T-helper 17 cell (primary cell): Measurements from ENCODE around the gene SIX1. TPM values are rescaled to one million over a fixed set of nuclear protein-coding genes. Genes with fewer than 3 reads are reported as not detected.

Source experiments
- ATAC-seq: fragments of 150-1000 bp; cut with Tn5 transposase; 2 replicates; pipeline ENCODE4 v1.10.0; 2021; ENCODE audit warnings: mild to moderate bottlenecking, moderate library complexity
- DNase-seq, 3 donors: peaks; one replicate each; pipeline versions ENCODE4 v3.0.0 to v3.0.0-alpha.2; 2020 to 2021
- H3K9me3 ChIP-seq: one replicate; pipeline ENCODE4 v1.7.0; 2013; ENCODE audit warnings: low read length, mild to moderate bottlenecking; ENCODE audit not compliant: control insufficient read depth, poor library complexity, severe bottlenecking
- H3K27ac Mint-ChIP-seq: one replicate; pipeline ENCODE4 v1.8.0; 2022; ENCODE audit warnings: mild to moderate bottlenecking, moderate library complexity, mixed read lengths
- H3K27me3 Mint-ChIP-seq: one replicate; pipeline ENCODE4 v1.8.0; 2022; ENCODE audit warnings: mixed read lengths
- H3K36me3 Mint-ChIP-seq: one replicate; pipeline ENCODE4 v1.8.0; 2022; ENCODE audit warnings: low read depth, mixed read lengths
- H3K4me1 Mint-ChIP-seq: one replicate; pipeline ENCODE4 v1.8.0; 2022; ENCODE audit warnings: mild to moderate bottlenecking, mixed read lengths
- H3K4me3 Mint-ChIP-seq: one replicate; pipeline ENCODE4 v1.8.0; 2022; ENCODE audit warnings: mild to moderate bottlenecking, moderate library complexity, mixed read lengths
- total RNA-seq, 4 donors: library from RNA in 2 of 4; stranded (reverse) in 2 of 4; gene quantifications; one replicate each; pipeline ENCODE4 v1.2.3 and lab custom pipeline; 2022 to 2026

Gene SIX1
- total RNA-seq, 2 donors from 2014 or later, result not detected

GRCh38 chr14:60661721-60662120 is 12.4 kb upstream of the SIX1 start:
- no peak for ATAC-seq
- DNase-seq, result no peak
- Mint-ChIP-seq H3K36me3 (peaks cover 3% of the 10 kb centered on the region), H3K27me3 (peaks cover 68% of the 10 kb centered on the region), H3K4me1 (peaks cover 10% of the 10 kb centered on the region), H3K27ac (no peak overlapping the region), H3K4me3 (no peak overlapping the region)
- no peaks in the 10 kb centered on the region for H3K9me3 ChIP-seq

DNA sequence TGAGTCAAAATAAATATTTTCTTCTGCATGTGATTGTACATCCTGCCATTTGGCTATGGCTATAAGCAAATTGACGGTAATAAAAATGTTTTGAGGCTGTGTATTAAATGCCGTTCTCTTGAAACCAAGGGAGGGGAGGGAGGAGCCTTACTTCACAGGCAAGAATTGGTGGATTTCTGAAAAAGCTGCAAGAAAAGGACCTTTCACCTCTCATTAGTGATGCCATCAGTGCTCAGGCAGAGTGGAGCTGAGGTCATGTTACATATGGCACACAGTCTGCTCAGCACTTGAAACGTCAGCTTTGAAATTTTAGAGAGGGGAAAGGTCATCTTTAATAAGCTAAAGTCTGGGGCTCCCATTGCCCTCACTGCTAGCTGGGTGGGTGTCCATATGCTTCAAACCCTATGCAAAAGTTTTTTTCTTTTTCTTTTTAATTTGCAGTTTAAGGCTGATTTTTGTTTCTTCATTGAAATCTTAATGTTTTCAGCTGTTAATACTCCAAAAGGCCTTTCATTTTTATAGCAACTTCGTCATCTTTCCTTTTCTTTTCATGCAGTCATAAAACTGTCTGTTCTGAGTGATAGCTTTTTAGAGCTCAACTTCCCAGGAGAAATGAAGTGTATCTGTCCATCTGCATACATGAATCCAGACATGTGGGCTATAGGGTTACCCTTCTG is 9.8 kb upstream of the SIX1 start:
- DNase-seq, result no peak
- Mint-ChIP-seq H3K27me3 (peaks cover 83% of the 10 kb centered on the region), H3K27ac (no peak overlapping the region), H3K4me1 (peaks cover 24% of the 10 kb centered on the region), H3K36me3 (peaks cover 11% of the 10 kb centered on the region), H3K4me3 (peak overlapping the region; percentile 83)
- H3K9me3 ChIP-seq, result no peaks in the 10 kb centered on the region
- no peak for ATAC-seq

- H3K27ac Mint-ChIP-seq, result no peak overlapping the region
- H3K36me3 Mint-ChIP-seq, result peaks cover 11% of the 10 kb centered on the region
- DNase-seq (no peak), ATAC-seq (no peak)
- H3K4me3 Mint-ChIP-seq, result peak overlapping the region; percentile 83
- H3K4me1 Mint-ChIP-seq, result peaks cover 30% of the 10 kb centered on the region
- H3K9me3 ChIP-seq, result no peaks in the 10 kb centered on the region
- peaks cover 83% of the 10 kb centered on the region for H3K27me3 Mint-ChIP-seq
These were observed 9.0 kb upstream of the SIX1 start for GRCh38 chr14:60658211-60658690.

DNA sequence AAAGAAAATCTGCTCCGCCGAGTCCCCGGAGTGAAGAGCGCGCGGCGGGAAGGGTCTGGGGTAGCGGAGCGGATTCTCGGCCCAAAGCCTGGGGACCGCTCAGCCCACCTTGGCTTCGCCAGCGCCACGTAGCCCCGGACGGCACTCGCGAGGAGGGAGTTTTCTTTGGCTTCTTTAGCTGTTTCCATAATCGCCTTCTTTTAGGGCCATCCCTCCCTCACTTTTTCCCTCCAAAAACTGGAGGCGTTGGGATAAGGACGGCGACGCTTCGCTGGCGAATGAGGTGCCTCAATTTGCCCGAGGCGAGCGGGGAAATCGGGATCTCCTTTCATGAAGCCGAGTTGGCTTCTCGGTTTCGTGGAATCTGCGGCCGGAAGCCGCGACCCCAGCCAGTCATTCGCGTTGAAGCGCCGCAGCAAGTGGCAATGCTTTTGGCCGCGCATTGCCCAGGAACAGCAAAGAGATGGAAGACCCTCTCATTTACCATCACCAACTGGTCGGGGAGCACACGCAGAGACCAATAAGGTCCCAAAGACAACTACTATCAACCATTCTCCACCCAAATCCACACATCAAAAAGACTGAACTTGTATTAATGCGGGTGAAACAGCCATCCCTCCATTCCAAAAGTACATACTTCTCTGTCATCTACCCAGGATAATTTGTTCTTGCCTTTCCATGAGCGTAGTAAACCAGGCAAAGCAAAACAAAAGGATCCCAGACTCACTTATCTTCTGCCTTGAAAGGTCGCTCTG is 8.4 kb upstream of the SIX1 start:
- H3K4me1 Mint-ChIP-seq, result peaks cover 32% of the 10 kb centered on the region

DNA sequence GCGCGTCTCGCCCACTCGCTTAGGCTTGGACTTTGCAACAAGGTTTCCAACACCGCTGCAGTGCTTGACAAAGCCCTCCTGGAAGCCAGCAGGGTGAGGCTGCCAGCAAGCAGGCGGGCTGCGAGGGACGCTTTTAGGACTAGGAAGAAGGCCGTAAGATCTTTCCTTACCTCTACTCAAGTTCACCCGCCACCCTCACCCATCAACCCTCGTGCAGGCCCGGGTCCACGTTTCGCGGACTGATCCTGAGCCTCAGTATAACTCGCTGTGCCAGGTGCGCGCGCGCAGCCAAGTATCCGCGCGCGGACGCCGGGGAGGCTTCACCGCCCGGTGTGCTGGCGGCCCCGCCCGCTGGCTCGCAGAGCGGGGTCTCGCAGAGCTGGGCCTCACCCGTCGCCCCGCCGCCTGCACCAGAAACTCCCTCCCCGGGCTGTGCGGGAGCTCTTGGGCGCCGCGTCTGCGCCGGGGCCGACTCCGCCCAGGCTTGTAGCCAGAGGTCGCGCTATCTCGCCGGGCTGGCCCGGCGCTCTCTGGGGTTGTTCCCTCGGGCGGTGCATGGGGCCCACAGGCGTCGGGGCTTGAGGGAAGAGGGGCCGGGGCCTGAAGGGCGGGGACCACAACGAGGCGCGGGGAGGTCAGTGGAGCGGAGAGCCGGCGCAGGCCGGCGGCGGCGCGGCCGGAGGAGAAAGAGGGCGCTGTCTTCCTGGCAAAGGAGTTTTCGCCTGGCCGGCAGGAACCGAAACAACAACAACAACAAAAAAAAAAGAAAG is 7.6 kb upstream of the SIX1 start:
- Mint-ChIP-seq H3K4me1 (peaks cover 37% of the 10 kb centered on the region), H3K27me3 (peaks cover 83% of the 10 kb centered on the region), H3K36me3 (peaks cover 11% of the 10 kb centered on the region), H3K4me3 (peak overlapping the region; percentile 83), H3K27ac (no peak overlapping the region)
- ATAC-seq (peak; percentile 39), DNase-seq (no peak)
- H3K9me3 ChIP-seq, result no peaks in the 10 kb centered on the region

More for the DNA sequence above, 8.4 kb upstream of the SIX1 start:
- Mint-ChIP-seq H3K27ac (no peak overlapping the region), H3K4me3 (peak overlapping the region; percentile 83), H3K27me3 (peaks cover 83% of the 10 kb centered on the region), H3K36me3 (peaks cover 11% of the 10 kb centered on the region)
- DNase-seq (no peak), ATAC-seq (no peak)
- no peaks in the 10 kb centered on the region for H3K9me3 ChIP-seq

GRCh38 chr14:60655898-60656685 is 6.8 kb upstream of the SIX1 start:
- Mint-ChIP-seq H3K27ac (no peak overlapping the region), H3K4me1 (peaks cover 42% of the 10 kb centered on the region), H3K4me3 (peak overlapping the region; percentile 83), H3K27me3 (peaks cover 83% of the 10 kb centered on the region), H3K36me3 (peaks cover 11% of the 10 kb centered on the region)
- H3K9me3 ChIP-seq, result no peaks in the 10 kb centered on the region
- ATAC-seq, result no peak
- no peak for DNase-seq

DNA sequence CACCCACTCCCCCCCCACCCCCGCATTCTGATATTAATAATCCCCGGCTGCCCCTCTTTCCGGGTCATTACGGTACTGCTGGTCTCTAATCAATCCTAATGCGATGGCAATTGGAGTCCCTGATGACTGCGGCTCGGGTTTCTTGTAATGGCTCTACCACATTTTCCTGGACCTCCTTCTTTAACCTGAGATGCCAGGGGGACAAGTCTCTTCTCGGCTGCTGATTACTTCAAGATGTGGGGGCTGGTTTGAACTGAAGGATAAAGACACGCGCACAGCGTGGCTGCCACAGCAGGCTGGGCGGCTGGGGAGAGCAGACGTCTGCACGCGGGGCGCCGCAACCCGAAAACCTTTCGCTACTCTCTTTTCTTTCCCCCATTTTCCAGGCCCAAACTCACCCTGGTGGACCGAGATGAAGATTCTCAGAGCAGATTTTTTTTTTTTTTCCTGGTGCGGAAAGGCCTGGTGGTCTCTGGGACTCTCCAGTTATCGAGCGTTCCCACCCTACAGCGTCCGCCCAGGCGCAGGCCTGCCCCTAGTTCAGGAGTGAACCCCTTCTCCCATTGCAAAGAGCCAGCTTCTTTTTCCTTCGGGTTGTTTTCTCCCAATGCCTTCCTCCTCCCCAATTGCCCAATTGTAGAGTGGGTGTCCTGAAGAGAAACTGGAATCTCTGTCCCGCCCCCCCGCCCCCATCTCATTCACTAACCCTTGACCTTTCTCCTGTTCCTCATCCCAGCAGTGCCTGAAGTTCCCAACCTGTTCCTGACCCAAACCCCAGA is 6.0 kb upstream of the SIX1 start:
- peaks cover 42% of the 10 kb centered on the region for H3K4me1 Mint-ChIP-seq
- DNase-seq (no peak), ATAC-seq (no peak)
- peak overlapping the region; percentile 83 for H3K4me3 Mint-ChIP-seq
- H3K27ac Mint-ChIP-seq, result no peak overlapping the region
- peaks cover 91% of the 10 kb centered on the region for H3K27me3 Mint-ChIP-seq
- H3K36me3 Mint-ChIP-seq, result peaks cover 11% of the 10 kb centered on the region
- H3K9me3 ChIP-seq, result no peaks in the 10 kb centered on the region

DNA sequence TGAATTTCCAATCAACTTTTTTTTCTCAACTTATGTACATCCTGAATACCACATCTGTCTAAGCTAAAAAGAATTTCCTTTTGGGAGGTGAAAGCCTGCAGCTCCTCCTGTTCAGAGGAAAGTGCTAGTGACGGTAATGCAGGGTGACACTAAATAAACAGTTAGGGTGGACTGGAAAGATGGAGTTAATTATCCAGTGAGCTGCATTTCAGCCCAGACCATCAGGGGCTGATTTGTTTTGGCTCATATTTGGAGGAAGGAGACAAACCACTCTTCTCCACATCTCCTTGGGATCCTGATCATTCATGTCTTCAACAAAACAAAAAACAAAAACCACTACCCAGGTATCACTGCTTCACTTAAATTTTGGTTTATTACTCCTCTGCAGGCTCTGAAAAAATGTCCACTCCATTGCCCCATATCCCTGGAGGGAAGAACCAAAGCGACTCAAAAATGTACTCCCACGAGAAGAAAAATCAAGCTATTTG is 5.1 kb upstream of the SIX1 start:
- DNase-seq (no peak), ATAC-seq (no peak)
- H3K27me3 Mint-ChIP-seq, result peaks cover 91% of the 10 kb centered on the region
- H3K36me3 Mint-ChIP-seq, result peaks cover 13% of the 10 kb centered on the region
- H3K27ac Mint-ChIP-seq, result no peak overlapping the region
- H3K4me3 Mint-ChIP-seq, result no peak overlapping the region
- H3K9me3 ChIP-seq, result no peaks in the 10 kb centered on the region
- peaks cover 47% of the 10 kb centered on the region for H3K4me1 Mint-ChIP-seq

- Mint-ChIP-seq H3K27me3 (peaks cover 87% of the 10 kb centered on the region), H3K4me1 (peaks cover 49% of the 10 kb centered on the region), H3K4me3 (peak overlapping the region; percentile 65), H3K27ac (peak overlapping the region; percentile 56), H3K36me3 (peaks cover 13% of the 10 kb centered on the region)
- DNase-seq, result no peak
- H3K9me3 ChIP-seq, result no peaks in the 10 kb centered on the region
- no peak for ATAC-seq
These were observed 4.5 kb upstream of the SIX1 start for GRCh38 chr14:60653701-60654161.

DNA sequence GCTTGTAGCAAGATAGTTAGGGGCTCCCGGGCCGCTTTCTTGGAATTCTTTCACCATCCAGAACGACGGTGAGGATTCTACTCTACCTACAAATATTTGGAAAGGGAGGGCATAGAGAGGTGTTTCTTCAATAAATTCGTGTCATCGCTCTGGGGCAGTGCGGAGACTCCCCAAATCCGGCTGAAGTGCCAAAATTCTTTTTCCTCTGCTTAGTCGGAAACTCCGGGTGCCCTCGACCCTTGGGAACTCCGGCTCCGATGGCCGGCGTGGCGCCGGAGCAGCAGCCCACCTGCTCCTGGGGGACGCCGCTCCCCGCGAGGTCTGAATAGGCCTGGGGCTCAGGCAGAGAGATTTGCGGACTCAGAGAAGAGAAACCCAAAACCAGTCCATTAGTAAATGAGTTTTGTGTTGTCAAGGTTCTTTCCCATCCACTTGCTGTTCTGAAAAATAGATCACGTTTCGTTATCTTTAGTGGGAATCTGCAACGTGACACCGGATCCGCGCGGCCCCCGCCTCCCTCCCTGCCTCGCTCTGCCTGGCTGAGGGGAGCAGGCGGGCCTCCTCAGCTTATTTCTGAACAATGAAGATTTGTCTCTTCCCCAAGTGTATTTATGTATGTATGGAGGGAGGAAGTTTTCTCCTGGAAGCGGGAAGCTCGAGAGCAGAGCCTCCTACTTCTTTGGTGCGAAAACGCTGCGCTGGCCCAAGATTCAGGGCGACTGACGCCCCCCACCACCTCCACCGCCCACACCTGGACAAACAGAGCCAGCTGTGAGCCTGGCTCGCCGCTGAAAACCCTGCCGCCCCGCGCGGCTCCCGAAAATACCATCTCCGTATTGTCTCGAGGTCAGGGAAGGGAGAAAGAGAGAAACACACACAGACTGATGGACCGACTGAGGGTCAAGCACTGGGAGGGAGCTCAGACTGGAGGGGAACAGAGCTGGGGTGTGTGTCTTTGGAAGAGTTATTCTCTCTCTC is 3.7 kb upstream of the SIX1 start:
- Mint-ChIP-seq H3K4me1 (peaks cover 49% of the 10 kb centered on the region), H3K27me3 (peaks cover 87% of the 10 kb centered on the region), H3K36me3 (peaks cover 14% of the 10 kb centered on the region), H3K4me3 (peak overlapping the region; percentile 65), H3K27ac (peak overlapping the region; percentile 56)
- ATAC-seq (no peak), DNase-seq (no peak)
- no peaks in the 10 kb centered on the region for H3K9me3 ChIP-seq
